K562 (cell line): ENCODE data around the gene MARK4. TPM values are rescaled to one million over a fixed set of nuclear protein-coding genes. Genes with fewer than 3 reads are reported as not detected.

ENCODE experiments used
- ASH1L ChIP-seq: fragments of 450-650 bp; IDR thresholded peaks from 2 replicates; pipeline ENCODE4 v1.6.1; 2018; ENCODE audit warnings: borderline replicate concordance, mild to moderate bottlenecking, low read depth; ENCODE audit not compliant: partially characterized antibody
- DDX20 ChIP-seq: fragments of 450-650 bp; IDR thresholded peaks from 2 replicates; pipeline ENCODE4 v1.6.1; 2016; ENCODE audit warnings: missing genetic modification characterization, low read depth, mild to moderate bottlenecking, missing compliant biosample characterization, moderate library complexity
- FOXJ3 ChIP-seq: sonication (generic); formaldehyde crosslinking; IDR thresholded peaks from 2 replicates; pipeline ENCODE4 v1.4.0; 2020; ENCODE audit warnings: mild to moderate bottlenecking, missing genetic modification reagents
- GABPB2 ChIP-seq: fragments of 250-450 bp; sonication (Bioruptor Pico); conservative IDR thresholded peaks from 2 replicates; pipeline ENCODE4 v1.5.1; 2021; ENCODE audit warnings: mild to moderate bottlenecking
- MTA1 ChIP-seq: fragments of 450-650 bp; IDR thresholded peaks from 2 replicates; pipeline ENCODE4 v1.6.1; 2017; ENCODE audit warnings: borderline replicate concordance
- MYBL2 ChIP-seq, 2 experiments: fragments of 450-650 bp in 1 of 2; sonication (generic) in 1 of 2; formaldehyde crosslinking in 1 of 2; IDR thresholded peaks; 2 replicates each; pipeline versions ENCODE4 v1.6.1 to v1.8.1; 2017 to 2022; ENCODE audit warnings: borderline replicate concordance in 1 of 2, inconsistent platforms in 1 of 2, low read depth in 1 of 2, mild to moderate bottlenecking in 1 of 2, missing genetic modification reagents in 1 of 2, moderate library complexity in 1 of 2
- NONO ChIP-seq, 2 experiments: fragments of 200-400 bp in 1 of 2; fragments of 450-650 bp in 1 of 2; formaldehyde crosslinking in 1 of 2; IDR thresholded peaks; 2 replicates each; pipeline ENCODE4 v1.6.1; 2017; ENCODE audit warnings: low read depth in 2 of 2, mild to moderate bottlenecking in 2 of 2, moderate library complexity in 2 of 2, low read length in 1 of 2
- NR1H2 ChIP-seq: sonication (generic); formaldehyde crosslinking; IDR thresholded peaks from 2 replicates; pipeline ENCODE4 v1.4.0; 2020; ENCODE audit warnings: mild to moderate bottlenecking, missing genetic modification reagents
- PHF21A ChIP-seq: fragments of 450-650 bp; IDR thresholded peaks from 2 replicates; pipeline ENCODE4 v1.6.1; 2017; ENCODE audit warnings: low read depth, borderline replicate concordance
- POLR2G ChIP-seq: fragments of 200-400 bp; formaldehyde crosslinking; IDR thresholded peaks from 2 replicates; pipeline ENCODE4 v1.6.1; 2017; ENCODE audit warnings: low read depth, mild to moderate bottlenecking, antibody characterized with exemption, low read length, moderate library complexity
- SNRNP70 ChIP-seq: fragments of 200-400 bp; formaldehyde crosslinking; optimal IDR thresholded peaks from 2 replicates; pipeline ENCODE3; 2017; ENCODE audit warnings: low read depth, low read length
- SRSF7 ChIP-seq: fragments of 200-400 bp; formaldehyde crosslinking; optimal IDR thresholded peaks from 2 replicates; pipeline ENCODE3; 2017; ENCODE audit warnings: mild to moderate bottlenecking, low read depth, low read length
- ZNF324 ChIP-seq: fragments of 250-450 bp; sonication (Bioruptor Pico); IDR thresholded peaks from 2 replicates; pipeline ENCODE4 v1.4.0; 2020; ENCODE audit warnings: mild to moderate bottlenecking
- ZNF41 ChIP-seq: fragments of 250-450 bp; sonication (Bioruptor Pico); conservative IDR thresholded peaks from 2 replicates; pipeline ENCODE4 v1.4.0; 2020; ENCODE audit warnings: mild to moderate bottlenecking
- ZNF668 ChIP-seq: fragments of 250-450 bp; sonication (Bioruptor Pico); IDR thresholded peaks from 2 replicates; pipeline ENCODE4 v1.8.0; 2022; ENCODE audit warnings: mild to moderate bottlenecking, inconsistent platforms
- ZNF764 ChIP-seq: fragments of 250-450 bp; sonication (Bioruptor Pico); IDR thresholded peaks from 2 replicates; pipeline ENCODE4 v1.4.0; 2020; ENCODE audit warnings: low read depth, mild to moderate bottlenecking, moderate library complexity
- polyA plus RNA-seq, 8 experiments: library from polyadenylated mRNA; depleted of rRNA in 4 of 8; stranded (reverse) in 5 of 8; unstranded in 3 of 8; fragments of >200 nt; fragmentation: Nextera tagmentation in 2 of 8; fragmentation: Illumina TruSeq in 1 of 8; extraction: Ambion mirVana in 2 of 8; extraction: Trizol in 1 of 8; gene quantifications; 2 replicates each; pipeline versions ENCODE4 v1.2.1 to v1.2.3, GENCODE V29; 2011 to 2014; ENCODE audit warnings: inconsistent platforms in 1 of 8, missing spikeins in 1 of 8
- total RNA-seq, 7 experiments: library from RNA; depleted of rRNA in 6 of 7; stranded (reverse); fragments of >200 nt in 6 of 7; fragmentation: Illumina TruSeq in 2 of 7; extraction: Trizol in 2 of 7; gene quantifications; 2 replicates each; pipeline versions ENCODE4 v1.2.1 to v1.2.3, GENCODE V29; 2011 to 2021; ENCODE audit warnings: low replicate concordance in 1 of 7
- TF ChIP-seq, protein P1 (sequence below): fragments of 250-450 bp; sonication (Bioruptor Pico); IDR thresholded peaks from 2 replicates; pipeline ENCODE4 v1.5.0; 2021
- TF ChIP-seq, protein P2 (sequence below): fragments of 250-450 bp; sonication (Bioruptor Pico); IDR thresholded peaks from 2 replicates; pipeline ENCODE4 v1.5.1; 2021; ENCODE audit warnings: mild to moderate bottlenecking
- TF ChIP-seq, protein P3 (sequence below): fragments of 250-450 bp; sonication (Bioruptor Pico); IDR thresholded peaks from 2 replicates; pipeline ENCODE4 v1.8.0; 2022; ENCODE audit warnings: inconsistent platforms, mild to moderate bottlenecking, moderate library complexity, borderline replicate concordance
- TF ChIP-seq, protein P4 (sequence below), 2 experiments: IDR thresholded peaks; 2 replicates each; pipeline ENCODE4 v1.6.1; 2012; ENCODE audit warnings: improper control_type of control experiment in 2 of 2, low read depth in 2 of 2, low read length in 2 of 2, borderline replicate concordance in 1 of 2
- TF ChIP-seq, protein P5 (sequence below), 3 experiments: IDR thresholded peaks in 2 of 3; conservative IDR thresholded peaks in 1 of 3; 2 replicates each; pipeline ENCODE4 v1.5.1; 2011 to 2012; ENCODE audit warnings: low read length in 3 of 3, mild to moderate bottlenecking in 3 of 3, control low read depth in 2 of 3, improper control_type of control experiment in 1 of 3, inconsistent platforms in 1 of 3, low read depth in 1 of 3, mixed read lengths in 1 of 3, moderate library complexity in 1 of 3; ENCODE audit not compliant: insufficient read depth in 2 of 3

The MARK4 gene
- total and polyA plus RNA-seq, 9 of the 15 experiments (the other 6 are each of a cell fraction or from before 2014, with no cell fraction given), result 0.52 to 29.4 (median 8.6) TPM

DNA sequence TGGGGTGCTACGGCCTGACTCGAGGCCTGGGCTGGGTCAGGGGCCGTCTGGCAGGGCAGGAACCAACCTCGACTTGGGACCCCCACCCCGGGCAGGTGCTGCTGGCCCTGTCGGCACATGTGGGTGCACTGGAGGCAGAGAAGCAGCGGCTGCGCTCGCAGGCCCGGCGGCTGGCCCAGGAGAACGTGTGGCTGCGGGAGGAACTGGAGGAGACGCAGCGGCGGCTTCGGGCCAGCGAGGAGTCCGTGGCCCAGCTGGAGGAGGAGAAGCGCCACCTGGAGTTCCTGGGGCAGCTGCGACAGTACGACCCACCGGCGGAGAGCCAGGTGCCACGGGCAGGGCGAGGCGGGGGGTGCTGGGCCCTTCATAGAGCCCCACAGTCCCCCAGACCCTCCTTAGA is 95.4 kb downstream of the MARK4 start (continued):
- TF ChIP-seq, protein P1, sequence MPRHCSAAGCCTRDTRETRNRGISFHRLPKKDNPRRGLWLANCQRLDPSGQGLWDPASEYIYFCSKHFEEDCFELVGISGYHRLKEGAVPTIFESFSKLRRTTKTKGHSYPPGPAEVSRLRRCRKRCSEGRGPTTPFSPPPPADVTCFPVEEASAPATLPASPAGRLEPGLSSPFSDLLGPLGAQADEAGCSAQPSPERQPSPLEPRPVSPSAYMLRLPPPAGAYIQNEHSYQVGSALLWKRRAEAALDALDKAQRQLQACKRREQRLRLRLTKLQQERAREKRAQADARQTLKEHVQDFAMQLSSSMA (CRISPR knock-in tag), result no peak
- TF ChIP-seq PHF21A, result no peak
- TF ChIP-seq SNRNP70, result no peak
- TF ChIP-seq, protein P2, sequence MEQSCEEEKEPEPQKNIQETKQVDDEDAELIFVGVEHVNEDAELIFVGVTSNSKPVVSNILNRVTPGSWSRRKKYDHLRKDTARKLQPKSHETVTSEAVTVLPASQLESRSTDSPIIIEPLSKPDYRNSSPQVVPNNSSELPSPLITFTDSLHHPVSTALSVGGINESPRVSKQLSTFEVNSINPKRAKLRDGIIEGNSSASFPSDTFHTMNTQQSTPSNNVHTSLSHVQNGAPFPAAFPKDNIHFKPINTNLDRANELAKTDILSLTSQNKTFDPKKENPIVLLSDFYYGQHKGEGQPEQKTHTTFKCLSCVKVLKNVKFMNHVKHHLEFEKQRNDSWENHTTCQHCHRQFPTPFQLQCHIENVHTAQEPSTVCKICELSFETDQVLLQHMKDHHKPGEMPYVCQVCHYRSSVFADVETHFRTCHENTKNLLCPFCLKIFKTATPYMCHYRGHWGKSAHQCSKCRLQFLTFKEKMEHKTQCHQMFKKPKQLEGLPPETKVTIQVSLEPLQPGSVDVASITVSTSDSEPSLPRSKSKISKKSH (CRISPR knock-in tag), result no peak
- no peak for TF ChIP-seq MTA1
- TF ChIP-seq ASH1L, result no peak
- TF ChIP-seq, protein P3, sequence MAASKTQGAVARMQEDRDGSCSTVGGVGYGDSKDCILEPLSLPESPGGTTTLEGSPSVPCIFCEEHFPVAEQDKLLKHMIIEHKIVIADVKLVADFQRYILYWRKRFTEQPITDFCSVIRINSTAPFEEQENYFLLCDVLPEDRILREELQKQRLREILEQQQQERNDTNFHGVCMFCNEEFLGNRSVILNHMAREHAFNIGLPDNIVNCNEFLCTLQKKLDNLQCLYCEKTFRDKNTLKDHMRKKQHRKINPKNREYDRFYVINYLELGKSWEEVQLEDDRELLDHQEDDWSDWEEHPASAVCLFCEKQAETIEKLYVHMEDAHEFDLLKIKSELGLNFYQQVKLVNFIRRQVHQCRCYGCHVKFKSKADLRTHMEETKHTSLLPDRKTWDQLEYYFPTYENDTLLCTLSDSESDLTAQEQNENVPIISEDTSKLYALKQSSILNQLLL (CRISPR knock-in tag), result no peak
- TF ChIP-seq GABPB2 (CRISPR knock-in tag), result no peak
- no peak for TF ChIP-seq ZNF764
- TF ChIP-seq SRSF7, result no peak
- TF ChIP-seq NR1H2 (CRISPR knock-in tag), result no peak
- peak in 1 of 2 experiments; percentile 30; a peak in 1 of 4 replicates for TF ChIP-seq NONO (IDR thresholded peaks at IDR 0.05; ENCODE audit: low read depth in 2 of 2, low read length in 1 of 2)
- peak; percentile 57 for TF ChIP-seq POLR2G
- TF ChIP-seq MYBL2 (IDR thresholded peaks at IDR 0.05; ENCODE audit: low read depth), result no peak
- no peak for TF ChIP-seq MYBL2 (CRISPR knock-in tag; IDR thresholded peaks at IDR 0.05; ENCODE audit: borderline replicate concordance)
- TF ChIP-seq ZNF41 (CRISPR knock-in tag), result no peak
- TF ChIP-seq, protein P4, sequence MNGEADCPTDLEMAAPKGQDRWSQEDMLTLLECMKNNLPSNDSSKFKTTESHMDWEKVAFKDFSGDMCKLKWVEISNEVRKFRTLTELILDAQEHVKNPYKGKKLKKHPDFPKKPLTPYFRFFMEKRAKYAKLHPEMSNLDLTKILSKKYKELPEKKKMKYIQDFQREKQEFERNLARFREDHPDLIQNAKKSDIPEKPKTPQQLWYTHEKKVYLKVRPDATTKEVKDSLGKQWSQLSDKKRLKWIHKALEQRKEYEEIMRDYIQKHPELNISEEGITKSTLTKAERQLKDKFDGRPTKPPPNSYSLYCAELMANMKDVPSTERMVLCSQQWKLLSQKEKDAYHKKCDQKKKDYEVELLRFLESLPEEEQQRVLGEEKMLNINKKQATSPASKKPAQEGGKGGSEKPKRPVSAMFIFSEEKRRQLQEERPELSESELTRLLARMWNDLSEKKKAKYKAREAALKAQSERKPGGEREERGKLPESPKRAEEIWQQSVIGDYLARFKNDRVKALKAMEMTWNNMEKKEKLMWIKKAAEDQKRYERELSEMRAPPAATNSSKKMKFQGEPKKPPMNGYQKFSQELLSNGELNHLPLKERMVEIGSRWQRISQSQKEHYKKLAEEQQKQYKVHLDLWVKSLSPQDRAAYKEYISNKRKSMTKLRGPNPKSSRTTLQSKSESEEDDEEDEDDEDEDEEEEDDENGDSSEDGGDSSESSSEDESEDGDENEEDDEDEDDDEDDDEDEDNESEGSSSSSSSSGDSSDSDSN (IDR thresholded peaks at IDR 0.05; ENCODE audit: borderline replicate concordance in 1 of 2, low read depth in 2 of 2, low read length in 2 of 2), result peak; percentile 56 to 84; a peak in 1 of 4 replicates
- no peak for TF ChIP-seq ZNF668 (CRISPR knock-in tag)
- TF ChIP-seq, protein P5, sequence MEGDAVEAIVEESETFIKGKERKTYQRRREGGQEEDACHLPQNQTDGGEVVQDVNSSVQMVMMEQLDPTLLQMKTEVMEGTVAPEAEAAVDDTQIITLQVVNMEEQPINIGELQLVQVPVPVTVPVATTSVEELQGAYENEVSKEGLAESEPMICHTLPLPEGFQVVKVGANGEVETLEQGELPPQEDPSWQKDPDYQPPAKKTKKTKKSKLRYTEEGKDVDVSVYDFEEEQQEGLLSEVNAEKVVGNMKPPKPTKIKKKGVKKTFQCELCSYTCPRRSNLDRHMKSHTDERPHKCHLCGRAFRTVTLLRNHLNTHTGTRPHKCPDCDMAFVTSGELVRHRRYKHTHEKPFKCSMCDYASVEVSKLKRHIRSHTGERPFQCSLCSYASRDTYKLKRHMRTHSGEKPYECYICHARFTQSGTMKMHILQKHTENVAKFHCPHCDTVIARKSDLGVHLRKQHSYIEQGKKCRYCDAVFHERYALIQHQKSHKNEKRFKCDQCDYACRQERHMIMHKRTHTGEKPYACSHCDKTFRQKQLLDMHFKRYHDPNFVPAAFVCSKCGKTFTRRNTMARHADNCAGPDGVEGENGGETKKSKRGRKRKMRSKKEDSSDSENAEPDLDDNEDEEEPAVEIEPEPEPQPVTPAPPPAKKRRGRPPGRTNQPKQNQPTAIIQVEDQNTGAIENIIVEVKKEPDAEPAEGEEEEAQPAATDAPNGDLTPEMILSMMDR (IDR thresholded peaks at IDR 0.05 in 2 of 3, conservative IDR thresholded peaks at IDR 0.05 in 1 of 3; ENCODE audit: insufficient read depth in 2 of 3, low read depth in 1 of 3, low read length in 3 of 3), result peak; percentile 19 to 64 (median 34); a peak in 4 of 6 replicates
- no peak for TF ChIP-seq ZNF324 (CRISPR knock-in tag)
- no peak for TF ChIP-seq DDX20 (tag)
- no peak for TF ChIP-seq FOXJ3 (CRISPR knock-in tag)
